ENCODE results near the gene OSBPL10. TPM values are rescaled to one million over a fixed set of nuclear protein-coding genes. Genes with fewer than 3 reads are reported as not detected.

Gene OSBPL10
- total and polyA plus RNA-seq, 7 donors = 0.75 to 4.6 (median 2.3) TPM

DNA sequence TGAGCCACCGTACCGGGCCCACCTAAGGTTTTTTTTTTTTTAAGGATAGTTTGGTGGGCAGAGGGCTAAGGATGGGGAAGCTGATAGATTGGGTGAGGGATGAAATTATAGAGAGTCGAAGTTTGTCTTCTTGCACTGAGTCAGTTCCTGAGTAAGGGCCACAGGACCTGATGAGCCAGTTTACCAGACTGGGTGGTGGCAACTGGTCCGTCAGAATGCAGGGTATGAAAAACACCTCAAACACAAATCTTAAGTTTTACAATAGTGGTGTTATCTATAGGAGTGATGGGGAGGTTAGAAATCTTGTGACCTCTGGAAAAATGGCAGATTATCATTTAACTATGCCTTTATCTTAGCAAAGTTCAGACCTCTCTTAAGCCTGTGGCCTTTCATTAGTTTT is 3.3 kb upstream of the OSBPL10 start:
- TF ChIP-seq, protein P1, sequence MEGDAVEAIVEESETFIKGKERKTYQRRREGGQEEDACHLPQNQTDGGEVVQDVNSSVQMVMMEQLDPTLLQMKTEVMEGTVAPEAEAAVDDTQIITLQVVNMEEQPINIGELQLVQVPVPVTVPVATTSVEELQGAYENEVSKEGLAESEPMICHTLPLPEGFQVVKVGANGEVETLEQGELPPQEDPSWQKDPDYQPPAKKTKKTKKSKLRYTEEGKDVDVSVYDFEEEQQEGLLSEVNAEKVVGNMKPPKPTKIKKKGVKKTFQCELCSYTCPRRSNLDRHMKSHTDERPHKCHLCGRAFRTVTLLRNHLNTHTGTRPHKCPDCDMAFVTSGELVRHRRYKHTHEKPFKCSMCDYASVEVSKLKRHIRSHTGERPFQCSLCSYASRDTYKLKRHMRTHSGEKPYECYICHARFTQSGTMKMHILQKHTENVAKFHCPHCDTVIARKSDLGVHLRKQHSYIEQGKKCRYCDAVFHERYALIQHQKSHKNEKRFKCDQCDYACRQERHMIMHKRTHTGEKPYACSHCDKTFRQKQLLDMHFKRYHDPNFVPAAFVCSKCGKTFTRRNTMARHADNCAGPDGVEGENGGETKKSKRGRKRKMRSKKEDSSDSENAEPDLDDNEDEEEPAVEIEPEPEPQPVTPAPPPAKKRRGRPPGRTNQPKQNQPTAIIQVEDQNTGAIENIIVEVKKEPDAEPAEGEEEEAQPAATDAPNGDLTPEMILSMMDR (IDR thresholded peaks at IDR 0.05) = no peak
- no peaks in the 10 kb centered on the region for H3K27me3 ChIP-seq (ENCODE audit: insufficient read depth in 3 of 3, low read length in 2 of 3)
- intact Hi-C loops (cut with DNase I) = no loop called here

DNA sequence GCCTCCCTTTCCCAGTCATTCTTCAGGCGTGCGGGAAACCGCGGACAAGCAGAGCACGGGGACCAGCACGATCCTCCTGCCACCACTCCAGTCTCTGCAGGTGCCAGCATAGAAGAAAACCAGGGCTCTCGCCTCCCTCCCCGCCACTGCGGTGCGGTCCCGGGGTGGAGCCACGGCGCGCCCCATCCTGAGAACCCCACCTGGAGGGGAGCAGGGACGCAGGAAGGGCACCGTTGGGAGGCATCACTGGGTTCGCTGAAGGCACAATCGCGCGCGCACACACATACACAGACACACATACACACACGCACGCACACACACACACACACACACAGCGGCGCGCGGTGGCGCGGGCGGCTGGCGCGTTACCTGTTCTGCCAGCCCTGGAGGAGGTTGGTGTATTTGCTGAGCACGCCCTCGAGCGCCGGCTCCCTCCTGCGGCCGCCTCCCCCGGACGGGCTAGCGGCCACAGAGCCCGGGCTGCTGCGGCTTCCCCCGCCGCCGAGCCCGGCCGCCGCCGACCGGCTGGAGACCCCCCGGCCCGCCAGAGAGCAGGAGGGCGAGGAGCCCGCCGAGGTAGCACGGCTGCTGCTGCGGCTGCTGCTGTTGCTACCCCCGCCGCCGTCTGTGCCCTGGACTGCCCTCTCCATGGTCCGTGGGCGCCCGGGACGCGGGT is 394 bp downstream of the OSBPL10 start:
- Histone ChIP-seq H3K27me3 (ENCODE audit: insufficient read depth in 3 of 3, low read length in 2 of 3) (peaks cover 0 to 16% (median 0%) of the 10 kb centered on the region in 3 donors), H3K4me1 (peaks cover 13% of the 10 kb centered on the region), H3K36me3 (ENCODE audit: insufficient read depth in 1 of 2, low read depth in 1 of 2) (no peaks in the 10 kb centered on the region), H3K27ac (peak overlapping the region; percentile 61), H3K4me3 (peak overlapping the region; percentile 74), H3K9me3 (no peaks in the 10 kb centered on the region)
- ATAC-seq (peak; percentile 47 to 63 (median 57)), DNase-seq (peak; percentile 47 to 67)
- 0 to 1% (median 0%) methylated on average over 38 to 66 of the region's 66 CpGs for WGBS, 3 donors
- TF ChIP-seq, protein P1 (IDR thresholded peaks at IDR 0.05) = no peak
- intact Hi-C loops (cut with DNase I) = no loop called here

More for the DNA sequence above, 3.3 kb upstream of the OSBPL10 start:
- no peak overlapping the region for H3K27ac ChIP-seq
- WGBS, 3 donors = 94 to 95% (median 94%) methylated on average over 4 of the region's 4 CpGs
- no peak for ATAC-seq
- H3K4me1 ChIP-seq = peaks cover 11% of the 10 kb centered on the region
- H3K4me3 ChIP-seq = no peak overlapping the region
- no peak for DNase-seq
- peaks cover 5% of the 10 kb centered on the region for H3K9me3 ChIP-seq
- H3K36me3 ChIP-seq (ENCODE audit: insufficient read depth in 1 of 2, low read depth in 1 of 2) = no peaks in the 10 kb centered on the region

DNA sequence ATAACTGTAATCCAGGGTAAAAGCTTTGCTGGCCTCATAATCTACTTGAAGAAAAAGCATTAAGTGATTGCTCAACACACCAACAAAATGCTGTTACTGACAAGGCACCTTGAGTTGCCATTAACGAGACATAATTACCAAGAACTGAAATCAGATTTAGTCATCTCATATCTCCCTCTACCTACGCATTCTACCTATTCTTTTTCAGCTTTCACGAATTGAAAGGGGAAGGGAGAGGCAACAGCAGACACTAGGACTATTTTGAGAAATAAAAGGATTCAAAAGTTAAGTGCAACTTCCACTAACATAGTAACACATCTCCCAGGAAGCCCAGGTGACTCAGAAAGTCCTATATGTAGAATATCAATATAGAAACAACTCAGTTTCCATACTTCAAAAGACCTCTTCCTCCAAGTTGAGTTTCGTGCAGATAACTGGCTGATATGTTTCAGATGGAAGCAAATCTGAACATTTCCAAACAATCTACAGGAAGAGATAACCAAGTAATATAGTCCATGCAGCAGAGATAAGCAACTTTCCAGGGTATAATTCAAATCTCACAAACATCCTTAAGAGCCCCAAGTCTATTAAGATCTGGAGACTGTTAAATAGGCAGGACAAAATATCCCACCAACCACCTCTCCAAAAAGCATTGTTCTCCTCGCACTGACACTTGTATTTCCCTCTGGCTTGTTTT is 1.9 kb downstream of the OSBPL10 start:
- no peaks in the 10 kb centered on the region for H3K9me3 ChIP-seq
- no peak for DNase-seq
- H3K4me3 ChIP-seq = peak overlapping the region; percentile 74
- H3K27ac ChIP-seq = no peak overlapping the region
- peaks cover 13% of the 10 kb centered on the region for H3K4me1 ChIP-seq
- TF ChIP-seq, protein P1 (IDR thresholded peaks at IDR 0.05) = no peak
- H3K27me3 ChIP-seq (ENCODE audit: insufficient read depth in 3 of 3, low read length in 2 of 3) = peaks cover 0 to 16% (median 1%) of the 10 kb centered on the region in 3 donors
- 77 to 85% (median 82%) methylated on average over 5 of the region's 5 CpGs for WGBS, 3 donors
- H3K36me3 ChIP-seq (ENCODE audit: insufficient read depth in 1 of 2, low read depth in 1 of 2) = no peaks in the 10 kb centered on the region
- ATAC-seq = no peak
- intact Hi-C loops (cut with DNase I) = no loop called here

DNA sequence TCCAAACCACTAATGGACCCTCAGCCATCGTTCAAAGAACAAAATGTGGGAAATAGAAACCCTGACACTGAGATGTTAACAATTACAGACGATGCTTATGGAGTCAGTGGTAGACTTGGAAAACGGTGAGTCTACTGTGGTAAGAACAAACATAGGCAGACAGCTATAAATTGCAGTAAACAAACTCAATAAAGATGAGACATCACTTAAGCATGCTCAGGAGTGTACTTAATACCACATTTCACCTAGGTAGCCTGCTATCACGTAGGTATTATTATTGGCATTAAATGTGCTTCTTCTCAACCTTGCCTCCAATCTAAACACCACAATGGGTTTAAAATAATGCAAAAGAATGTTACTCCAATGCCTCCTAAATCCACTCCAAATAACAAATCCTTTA is 2.5 kb downstream of the OSBPL10 start:
- ATAC-seq (no peak), DNase-seq (no peak)
- peaks cover 0 to 16% (median 1%) of the 10 kb centered on the region in 3 donors for H3K27me3 ChIP-seq (ENCODE audit: insufficient read depth in 3 of 3, low read length in 2 of 3)
- no peaks in the 10 kb centered on the region for H3K9me3 ChIP-seq
- TF ChIP-seq, protein P1 (IDR thresholded peaks at IDR 0.05) = no peak
- no peak overlapping the region for H3K27ac ChIP-seq
- no peak overlapping the region for H3K4me3 ChIP-seq
- intact Hi-C loops (cut with DNase I) = no loop called here
- 91 to 94% (median 92%) methylated on average over 4 of the region's 4 CpGs for WGBS, 3 donors
- H3K36me3 ChIP-seq (ENCODE audit: insufficient read depth in 1 of 2, low read depth in 1 of 2) = no peaks in the 10 kb centered on the region
- H3K4me1 ChIP-seq = peaks cover 13% of the 10 kb centered on the region

All from psoas muscle (tissue), 8 donors.